T-helper 22 cell (primary cell): Measurements from ENCODE around the gene LRFN4.

Source experiments
- DNase-seq: peaks from one replicate; pipeline ENCODE4 v3.0.0-alpha.2; 2020; ENCODE audit warnings: low read depth

LRFN4 gene

DNA sequence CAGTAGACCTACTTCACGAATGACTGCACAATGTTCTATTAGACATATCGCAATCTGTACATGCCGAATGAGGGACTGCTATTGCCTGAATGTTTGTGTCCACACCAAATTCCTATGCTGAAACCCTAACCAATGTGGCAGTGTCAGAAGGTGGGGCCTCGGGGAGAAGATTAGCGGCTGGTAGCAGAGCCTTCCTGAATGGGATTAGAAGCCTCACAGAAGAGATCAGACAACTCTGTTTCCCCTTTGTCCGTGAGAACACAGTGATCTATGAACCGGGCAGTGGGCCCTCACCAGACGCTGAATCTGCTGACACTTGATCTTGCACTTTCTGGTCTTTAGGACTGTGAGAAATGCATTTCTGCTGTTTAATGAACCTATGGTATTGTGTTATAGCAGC lies 33.1 kb downstream of the LRFN4 start:
- no peak for DNase-seq

DNA sequence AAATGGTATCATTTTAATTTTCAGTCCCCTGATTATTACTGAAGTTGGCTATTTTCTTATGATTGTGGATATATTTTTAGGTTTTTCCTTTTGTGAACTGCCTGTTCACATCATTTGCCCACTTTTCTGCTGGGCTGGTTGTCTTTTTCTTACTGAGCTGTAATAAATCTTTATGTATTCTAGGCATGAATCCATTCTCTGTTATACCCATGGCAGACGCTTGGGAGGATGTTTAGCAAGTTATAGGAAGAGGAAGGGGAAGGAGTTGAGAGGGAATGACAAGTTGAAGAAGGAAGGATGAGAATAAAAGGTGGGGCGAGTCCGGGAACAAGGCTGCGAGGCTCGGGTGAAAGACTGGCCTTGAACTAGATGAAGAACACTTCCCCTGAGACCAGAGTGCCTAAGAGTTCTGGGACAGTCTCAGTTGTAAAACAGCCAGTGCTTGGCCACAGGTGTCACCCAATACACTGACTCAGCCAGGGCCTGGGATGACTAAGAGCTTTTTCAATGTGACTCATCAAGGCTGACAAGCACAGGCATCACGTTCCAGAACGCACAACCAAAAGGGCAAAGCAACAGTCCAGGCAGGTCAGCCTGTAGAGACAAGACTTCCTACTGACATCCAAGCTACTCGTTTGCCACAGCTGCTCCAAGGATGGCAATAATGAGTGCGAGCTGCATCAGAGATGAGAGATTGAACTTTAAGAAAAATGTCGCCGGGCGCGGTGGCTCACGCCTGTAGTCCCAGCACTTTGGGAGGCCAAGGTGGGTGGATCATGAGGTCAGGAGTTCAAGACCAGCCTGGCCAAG lies 35.2 kb downstream of the LRFN4 start:
- DNase-seq, result no peak

DNA sequence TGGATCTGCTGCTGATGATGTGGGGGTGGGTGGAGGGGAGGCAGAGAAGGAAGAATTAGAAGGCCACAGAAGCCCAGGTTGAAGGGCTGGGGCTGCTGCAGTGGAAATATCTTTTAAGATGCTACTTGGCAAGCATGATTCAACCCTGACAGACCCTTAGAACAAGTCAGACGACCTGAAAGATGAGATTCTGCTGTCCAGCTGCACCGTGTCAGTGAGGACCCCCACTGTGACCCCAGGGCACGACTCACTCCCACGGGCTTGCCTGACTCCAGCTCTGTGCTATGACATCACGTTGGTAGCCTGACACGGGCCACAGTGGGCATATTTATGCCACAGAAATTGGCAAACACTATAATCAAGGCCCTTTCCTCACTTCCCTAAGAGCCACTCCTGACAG lies 36.0 kb downstream of the LRFN4 start:
- no peak for DNase-seq

DNA sequence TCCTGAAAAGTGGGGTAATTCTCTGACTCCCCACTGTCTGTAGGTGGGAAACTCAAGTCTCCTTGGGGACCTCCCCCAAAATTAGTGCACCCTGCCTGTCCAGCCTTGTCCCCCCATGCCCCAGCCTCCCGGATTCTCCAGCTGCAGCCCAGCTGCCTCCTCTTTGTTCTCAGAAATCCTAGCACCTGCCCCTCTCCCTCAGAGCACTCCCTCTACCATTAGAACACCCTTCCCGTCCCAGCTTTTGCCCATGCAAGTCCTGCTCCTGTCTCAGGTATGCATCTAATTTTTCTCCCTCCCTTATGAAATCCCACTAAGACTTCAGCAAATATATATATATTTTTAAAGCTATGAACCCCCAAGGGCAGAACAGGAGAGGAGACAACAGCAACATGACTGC lies 37.3 kb downstream of the LRFN4 start:
- no peak for DNase-seq

DNA sequence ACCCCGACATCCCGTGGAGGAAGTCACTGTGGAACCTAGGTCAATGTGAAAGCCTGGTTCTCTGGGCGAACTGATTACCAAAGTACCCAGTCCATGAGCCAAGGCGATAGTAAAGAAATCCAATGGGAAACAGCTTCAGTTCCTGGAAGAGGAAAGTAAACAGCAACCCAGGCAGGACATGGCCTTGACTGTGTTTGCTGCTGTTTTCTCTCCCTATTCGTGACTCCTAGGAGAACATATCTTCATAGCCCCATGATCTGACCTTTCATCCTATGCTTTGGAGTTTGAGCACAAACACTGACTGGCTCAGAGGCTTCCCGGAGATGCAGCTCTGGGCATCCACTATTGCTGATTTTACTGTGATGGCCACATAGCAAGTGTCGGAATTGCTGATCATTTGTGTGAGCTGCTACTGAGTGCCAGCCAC lies 45.1 kb downstream of the LRFN4 start:
- DNase-seq, result no peak

DNA sequence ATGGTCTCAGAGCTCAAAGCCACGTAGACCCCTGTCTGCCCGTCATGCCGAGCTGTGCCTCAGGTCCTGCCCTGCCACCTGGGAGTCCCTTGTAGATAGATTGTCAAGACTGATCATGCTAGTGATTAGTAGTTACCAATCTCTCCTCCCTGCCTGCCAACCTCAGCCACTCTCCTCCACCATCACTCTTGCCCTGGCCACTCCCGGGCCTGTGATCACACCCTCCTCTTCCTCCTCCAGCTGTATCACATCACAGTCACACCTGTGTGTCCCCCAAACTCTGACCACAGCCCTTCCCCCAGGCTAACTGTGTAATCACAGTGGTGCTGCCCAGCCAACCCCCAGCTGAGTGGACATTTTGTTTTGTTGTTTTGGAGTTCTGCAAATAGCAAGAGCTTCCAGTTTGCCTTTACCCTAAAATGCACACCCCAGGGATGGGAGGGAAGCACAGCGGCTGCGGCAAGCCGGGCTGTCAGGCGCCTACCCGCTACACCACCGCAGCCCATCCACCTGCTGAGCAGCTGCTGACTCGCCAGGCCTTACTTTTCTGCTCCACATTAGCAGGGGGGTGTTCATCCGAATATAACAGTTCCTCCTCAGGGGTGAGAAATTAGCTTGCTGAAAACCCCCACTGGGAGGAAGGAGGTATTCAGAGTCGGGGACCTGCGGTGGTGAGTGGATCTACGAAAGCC lies 45.8 kb downstream of the LRFN4 start:
- no peak for DNase-seq

DNA sequence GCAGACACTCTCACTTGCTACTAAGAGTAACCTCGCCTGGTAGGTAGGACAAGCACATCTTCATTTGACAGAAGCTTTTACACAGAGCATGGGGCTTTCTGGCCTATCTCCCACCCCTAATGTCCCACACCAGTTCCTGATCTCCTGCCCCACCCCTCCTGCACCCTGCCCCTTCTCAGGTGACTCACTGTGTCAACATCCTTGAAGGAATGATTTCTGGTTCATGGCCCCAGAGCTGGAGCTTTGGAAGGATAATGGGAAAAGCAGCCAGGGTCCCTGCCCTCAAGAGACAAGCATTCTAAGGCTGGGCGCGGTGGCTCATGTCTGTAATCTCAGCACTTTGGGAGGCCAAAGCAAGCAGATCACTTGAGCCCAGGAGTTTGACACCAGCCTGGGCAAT lies 47.2 kb downstream of the LRFN4 start:
- DNase-seq, result no peak

DNA sequence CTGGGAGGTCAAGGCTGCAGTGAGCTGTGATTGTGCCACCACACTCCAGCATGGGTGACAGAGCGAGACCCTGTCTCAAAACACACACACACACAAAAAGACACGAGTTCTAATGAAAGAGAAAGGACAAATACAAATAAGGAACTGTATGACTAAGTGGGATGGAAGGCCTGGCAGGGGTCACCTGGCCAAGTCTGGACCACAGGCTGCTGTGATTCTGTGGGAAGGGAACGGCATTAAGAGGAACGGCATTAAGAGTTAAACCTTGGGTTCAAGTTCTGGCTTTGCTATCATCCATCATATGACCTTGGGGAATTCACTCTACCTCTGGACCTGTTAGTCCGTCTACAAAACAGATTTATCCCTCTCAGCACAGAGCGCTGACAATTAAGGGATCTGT lies 47.7 kb downstream of the LRFN4 start:
- DNase-seq, result no peak

DNA sequence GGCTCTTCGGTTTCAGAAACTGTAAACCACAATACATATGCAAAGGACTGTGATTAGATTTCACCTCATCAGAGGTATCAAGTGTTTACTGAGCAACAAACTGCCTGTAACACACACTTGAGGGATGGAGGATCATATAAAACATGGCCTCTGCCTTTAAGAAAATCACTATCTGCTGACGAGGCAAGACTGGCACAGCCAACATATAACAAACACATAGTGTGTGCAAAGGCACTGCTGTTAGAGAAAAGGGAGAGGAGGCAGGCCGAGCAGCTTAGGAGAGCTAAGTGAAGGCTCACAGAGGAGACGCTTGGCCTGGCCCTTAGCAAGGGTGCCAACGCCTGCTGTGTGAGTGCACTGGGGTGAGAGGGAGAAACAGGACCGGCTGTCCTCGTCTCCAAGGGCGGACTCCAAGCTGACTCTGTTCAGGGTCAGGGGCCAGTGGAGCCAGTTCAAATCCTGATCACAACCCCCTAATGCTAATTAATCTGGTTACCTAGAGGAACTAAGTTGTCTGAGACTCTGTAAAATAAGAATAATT lies 48.2 kb downstream of the LRFN4 start:
- DNase-seq, result no peak

DNA sequence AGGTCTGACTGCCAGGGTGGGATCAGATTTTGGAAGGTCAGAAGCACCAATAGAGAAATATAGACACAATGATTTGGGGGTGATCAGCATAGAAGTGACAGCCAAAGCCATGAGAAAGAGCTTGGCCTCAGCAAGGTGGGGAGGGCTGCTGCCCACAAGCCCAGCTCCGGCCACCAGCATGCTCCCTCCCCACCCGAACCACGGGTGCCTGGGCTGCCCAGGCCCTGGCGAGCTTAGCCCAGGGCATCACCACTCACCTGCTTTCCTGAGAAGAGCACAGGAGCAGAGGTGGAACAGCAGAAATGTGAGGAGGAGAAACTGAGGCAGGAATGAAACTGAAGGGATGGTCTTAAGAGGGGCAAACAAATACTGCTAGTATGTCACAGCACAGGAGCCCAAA lies 48.8 kb downstream of the LRFN4 start:
- DNase-seq, result no peak

DNA sequence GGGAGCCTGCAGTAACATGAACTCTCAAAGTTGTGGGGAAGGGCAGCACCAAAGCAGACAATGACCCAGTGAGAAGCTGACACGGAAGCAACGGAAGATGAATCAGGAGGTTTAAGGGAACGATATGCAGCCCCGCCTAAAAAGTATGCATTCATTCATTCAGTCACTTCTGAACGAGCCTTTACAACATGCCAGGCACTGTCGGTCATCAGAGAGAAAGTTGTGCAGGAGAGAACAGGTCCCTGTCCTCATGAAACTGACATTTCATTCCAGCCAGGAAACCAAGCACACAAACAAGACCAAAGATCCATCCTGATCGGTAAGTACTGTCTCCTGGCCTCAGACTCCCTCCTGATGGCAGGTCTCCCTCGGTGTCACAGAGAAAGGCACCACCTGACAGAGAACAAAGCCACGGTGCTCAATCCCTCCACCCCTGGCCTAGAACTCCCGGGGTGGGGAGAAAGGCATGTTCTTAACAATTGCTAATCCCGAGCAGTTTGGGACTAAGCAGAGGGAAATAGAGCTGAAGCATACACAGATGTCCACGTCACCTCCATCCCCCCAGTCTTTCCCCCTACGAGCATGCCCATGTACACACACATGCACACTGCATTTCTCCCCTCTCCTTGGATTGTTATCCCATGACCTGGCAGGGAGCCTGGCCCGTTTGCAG lies 49.3 kb downstream of the LRFN4 start:
- DNase-seq, result no peak

DNA sequence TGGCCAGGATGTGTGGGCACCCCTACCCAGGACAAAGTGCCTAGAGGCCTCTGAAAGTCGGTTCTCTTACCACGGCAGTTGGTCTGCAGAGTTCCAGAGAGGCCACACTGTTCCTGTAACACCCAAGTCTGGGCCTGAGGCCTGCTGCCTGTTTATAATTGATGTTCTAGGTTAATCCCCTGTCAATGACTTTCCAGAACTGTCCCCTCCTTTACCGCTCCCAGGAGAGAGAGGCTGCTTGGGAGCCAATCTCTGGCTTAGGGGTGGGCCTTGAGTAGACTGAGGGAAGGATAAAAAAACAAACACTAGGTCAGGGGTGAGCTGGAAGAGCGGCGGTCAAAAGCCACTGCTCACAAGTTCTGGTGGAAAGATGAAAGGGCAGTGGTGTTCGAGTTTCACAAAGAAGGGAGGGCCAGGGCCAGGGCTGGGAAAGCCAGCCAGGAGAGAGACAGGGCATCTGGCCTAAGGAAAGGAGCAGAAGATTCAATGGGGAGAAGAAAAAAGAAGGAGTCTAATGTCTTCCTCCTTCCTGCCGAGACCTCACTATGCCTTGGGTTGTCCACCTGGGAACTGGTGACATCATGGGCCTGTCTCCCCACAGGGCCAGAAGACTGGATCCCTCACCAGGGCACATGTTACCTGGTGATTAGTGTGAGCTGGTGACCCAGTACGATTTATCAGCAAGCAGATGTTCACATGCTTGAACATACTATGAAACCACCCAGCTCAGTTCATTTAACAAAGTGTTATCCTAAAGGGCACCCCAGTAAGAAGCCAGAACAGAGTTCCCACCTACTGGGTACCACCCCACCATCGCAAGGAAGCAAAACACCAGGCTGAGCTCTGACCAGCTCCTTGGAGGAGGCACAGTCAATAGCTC lies 51.1 kb downstream of the LRFN4 start:
- DNase-seq, result no peak

DNA sequence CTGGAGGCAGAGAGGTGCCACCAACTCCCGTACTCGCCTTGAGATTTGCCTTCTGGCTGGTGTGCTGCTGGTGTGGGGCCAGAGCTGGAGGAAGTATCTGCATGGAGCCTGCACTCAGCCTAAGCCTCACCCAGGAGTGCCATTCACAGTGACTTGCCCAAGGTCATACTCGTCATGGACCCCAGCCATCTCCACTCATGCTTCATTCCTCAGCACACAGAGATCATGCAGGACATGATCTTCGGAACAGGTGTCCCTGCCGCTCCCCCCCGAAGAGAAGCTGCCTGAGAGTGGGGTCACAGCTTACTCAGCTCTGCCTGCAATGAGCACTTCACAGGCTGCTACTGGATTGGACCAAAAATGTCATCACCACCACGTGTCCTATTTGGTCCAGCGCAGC lies 52.3 kb downstream of the LRFN4 start:
- DNase-seq, result no peak

DNA sequence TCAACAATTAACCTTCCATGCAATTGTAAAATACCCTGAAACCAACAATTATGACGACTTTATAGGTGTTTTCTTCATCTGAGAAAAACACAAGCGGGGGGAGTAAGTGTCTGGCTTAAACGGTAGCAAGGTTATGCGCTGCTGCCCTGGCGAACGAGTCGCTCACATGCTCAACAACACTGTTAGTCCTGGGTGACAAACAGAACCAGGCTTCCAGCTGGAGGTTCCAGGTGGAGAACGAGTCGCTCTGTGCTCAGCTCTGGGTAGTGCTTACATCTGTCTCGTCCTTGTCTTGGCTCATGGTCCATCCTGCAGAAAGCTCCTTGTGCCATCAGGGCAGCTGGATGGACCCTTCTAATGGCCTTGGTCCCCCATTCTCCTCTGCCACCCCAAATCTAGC lies 53.2 kb downstream of the LRFN4 start:
- no peak for DNase-seq
